HFFc6 (cell line): ENCODE data around the gene MFSD12. TPM values are rescaled to one million over a fixed set of nuclear protein-coding genes. Genes with fewer than 3 reads are reported as not detected.

Experiments
- DNase-seq: peaks from one replicate; pipeline ENCODE4 v3.0.0-alpha.2; 2018
- H3K27ac Mint-ChIP-seq: 2 replicates; pipeline ENCODE4 v1.8.0; 2020; ENCODE audit warnings: mild to moderate bottlenecking, mixed read lengths
- H3K27me3 Mint-ChIP-seq: 2 replicates; pipeline ENCODE4 v1.8.0; 2021; ENCODE audit warnings: mild to moderate bottlenecking, moderate library complexity, mixed read lengths; ENCODE audit not compliant: insufficient read depth
- H3K36me3 Mint-ChIP-seq: 2 replicates; pipeline ENCODE4 v1.8.0; 2021; ENCODE audit warnings: low read depth, mixed read lengths
- H3K4me1 Mint-ChIP-seq: 2 replicates; pipeline ENCODE4 v1.8.0; 2020; ENCODE audit warnings: low read depth, mixed read lengths
- H3K4me3 Mint-ChIP-seq: 2 replicates; pipeline ENCODE4 v1.8.0; 2020; ENCODE audit warnings: mild to moderate bottlenecking, moderate library complexity, mixed read lengths
- H3K9me3 Mint-ChIP-seq: 2 replicates; pipeline ENCODE4 v1.8.0; 2020; ENCODE audit warnings: mild to moderate bottlenecking, mixed read lengths
- CTCF ChIP-seq: fragments of 200-600 bp; sonication (generic); IDR thresholded peaks from 2 replicates; pipeline ENCODE4 v1.5.0; 2021; ENCODE audit warnings: antibody characterized with exemption, mild to moderate bottlenecking
- total RNA-seq, 6 experiments: library from RNA; stranded (reverse); fragmentation: NEBNext Ultra II Directional; extraction: Animal tissue kit (Norgen Biotek cat#: 25700); gene quantifications; 2 replicates in 1 of 6; 3 replicates in 5 of 6; pipeline ENCODE4 v1.2.3, GENCODE V29; 2021

Gene MFSD12
- total RNA-seq, 6 experiments from 2014 or later = 75.1 to 101 (median 79.6) TPM

- Mint-ChIP-seq H3K4me1 (no peaks in the 10 kb centered on the region), H3K27ac (no peak overlapping the region), H3K36me3 (peaks cover 15% of the 10 kb centered on the region; the same call in 1 of the 2 replicates), H3K4me3 (no peak overlapping the region), H3K27me3 (peaks cover 3% of the 10 kb centered on the region; the same call in 1 of the 2 replicates), H3K9me3 (no peaks in the 10 kb centered on the region)
- no peak for TF ChIP-seq CTCF
- DNase-seq = no peak
Measured at GRCh38 chr19:3522421-3523360, 34.7 kb downstream of the MFSD12 start.

- H3K27ac Mint-ChIP-seq = no peak overlapping the region
- H3K4me3 Mint-ChIP-seq = no peak overlapping the region
- no peak for DNase-seq
- H3K4me1 Mint-ChIP-seq = peaks cover under 1% of the 10 kb centered on the region; the same call in 1 of the 2 replicates
- TF ChIP-seq CTCF = no peak
- peaks cover 10% of the 10 kb centered on the region; the same call in 1 of the 2 replicates for H3K36me3 Mint-ChIP-seq
- H3K9me3 Mint-ChIP-seq = no peaks in the 10 kb centered on the region
- peaks cover 3% of the 10 kb centered on the region; the same call in 1 of the 2 replicates for H3K27me3 Mint-ChIP-seq
Measured at GRCh38 chr19:3521104-3521445, 36.3 kb downstream of the MFSD12 start.

- Mint-ChIP-seq H3K27me3 (peaks cover 3% of the 10 kb centered on the region; the same call in 1 of the 2 replicates), H3K36me3 (peaks cover 10% of the 10 kb centered on the region; the same call in 1 of the 2 replicates), H3K27ac (no peak overlapping the region), H3K4me3 (no peak overlapping the region), H3K4me1 (peaks cover 7% of the 10 kb centered on the region; the same call in 1 of the 2 replicates), H3K9me3 (no peaks in the 10 kb centered on the region)
- DNase-seq = no peak
- peak; percentile 29; the same call in 1 of the 2 replicates for TF ChIP-seq CTCF
Measured at GRCh38 chr19:3520166-3521103, 37.0 kb downstream of the MFSD12 start.

GRCh38 chr19:3519126-3519525, 38.3 kb downstream of the MFSD12 start:
- H3K4me3 Mint-ChIP-seq = no peak overlapping the region
- TF ChIP-seq CTCF = no peak
- H3K36me3 Mint-ChIP-seq = peaks cover 10% of the 10 kb centered on the region; the same call in 1 of the 2 replicates
- H3K27me3 Mint-ChIP-seq = peaks cover 3% of the 10 kb centered on the region; the same call in 1 of the 2 replicates
- no peaks in the 10 kb centered on the region for H3K9me3 Mint-ChIP-seq
- no peak overlapping the region for H3K27ac Mint-ChIP-seq
- DNase-seq = no peak
- H3K4me1 Mint-ChIP-seq = peaks cover 16% of the 10 kb centered on the region

GRCh38 chr19:3518659-3519058, 38.7 kb downstream of the MFSD12 start:
- H3K36me3 Mint-ChIP-seq = peaks cover 10% of the 10 kb centered on the region; the same call in 1 of the 2 replicates
- no peaks in the 10 kb centered on the region for H3K9me3 Mint-ChIP-seq
- no peak overlapping the region for H3K4me3 Mint-ChIP-seq
- no peak overlapping the region for H3K27ac Mint-ChIP-seq
- DNase-seq = no peak
- peaks cover 3% of the 10 kb centered on the region; the same call in 1 of the 2 replicates for H3K27me3 Mint-ChIP-seq
- no peak for TF ChIP-seq CTCF
- H3K4me1 Mint-ChIP-seq = peaks cover 21% of the 10 kb centered on the region
